Prostate gland (tissue), 2 donors: ENCODE data around the gene GMPS. TPM values are rescaled to one million over a fixed set of nuclear protein-coding genes. Genes with fewer than 3 reads are reported as not detected.

ENCODE experiments used
- DNase-seq: peaks from one replicate; pipeline ENCODE4 v3.0.0-alpha.2; 2019; ENCODE audit warnings: low spot score
- H3K27ac ChIP-seq, 2 donors: fragments of 200-600 bp; sonication (generic); 2 replicates each; pipeline ENCODE4 v1.5.1; 2017 to 2019
- H3K27me3 ChIP-seq: fragments of 200-600 bp; sonication (generic); replicated peaks from 2 replicates; pipeline ENCODE4 v1.5.1; 2019; ENCODE audit not compliant: insufficient read depth
- H3K36me3 ChIP-seq, 2 donors: fragments of 200-600 bp; sonication (generic); 1 replicate in 1 of 2; 2 replicates in 1 of 2; pipeline versions ENCODE4 v1.5.1 to v1.8.1; 2017 to 2019
- H3K4me1 ChIP-seq: fragments of 200-600 bp; sonication (generic); replicated peaks from 2 replicates; pipeline ENCODE4 v1.5.1; 2019
- H3K4me3 ChIP-seq, 2 donors: fragments of 200-600 bp; sonication (generic); 2 replicates each; pipeline ENCODE4 v1.5.1; 2017 to 2019
- H3K9me3 ChIP-seq: fragments of 200-600 bp; sonication (generic); 2 replicates; pipeline ENCODE4 v1.5.1; 2017
- CTCF ChIP-seq, 4 experiments: fragments of 200-600 bp in 2 of 4; fragments of 450-650 bp in 2 of 4; sonication (generic) in 2 of 4; IDR thresholded peaks; 1 replicate in 3 of 4; 2 replicates in 1 of 4; pipeline ENCODE4 v1.5.1; 2016 to 2019; ENCODE audit warnings: antibody characterized with exemption in 4 of 4, mild to moderate bottlenecking in 2 of 4, moderate library complexity in 2 of 4
- POLR2A ChIP-seq: fragments of 450-650 bp; IDR thresholded peaks from one replicate; pipeline ENCODE4 v1.6.1; 2016; ENCODE audit warnings: antibody characterized with exemption, mild to moderate bottlenecking
- POLR2AphosphoS5 ChIP-seq: sonication (generic); formaldehyde crosslinking; IDR thresholded peaks from one replicate; pipeline ENCODE4 v1.6.1; 2017; ENCODE audit warnings: antibody characterized with exemption
- WGBS: methylation state at CpG from one replicate; pipeline ENCODE4 v1.1.5; 2018; 5-methylcytosine and 5-hydroxymethylcytosine counted together
- intact Hi-C: fragments of 100-400 bp; cut with DNase I; formaldehyde crosslinking; loops from one replicate; pipeline ENCODE4 v1.14.2; 2022
- total RNA-seq, 2 donors: library from RNA; depleted of rRNA; stranded (reverse); fragments of >200 nt; gene quantifications; one replicate each; pipeline ENCODE4 v1.1.0, GENCODE V29; 2016

Gene GMPS
- total RNA-seq, 2 donors from 2014 or later: 24.7 to 51.0 TPM

DNA sequence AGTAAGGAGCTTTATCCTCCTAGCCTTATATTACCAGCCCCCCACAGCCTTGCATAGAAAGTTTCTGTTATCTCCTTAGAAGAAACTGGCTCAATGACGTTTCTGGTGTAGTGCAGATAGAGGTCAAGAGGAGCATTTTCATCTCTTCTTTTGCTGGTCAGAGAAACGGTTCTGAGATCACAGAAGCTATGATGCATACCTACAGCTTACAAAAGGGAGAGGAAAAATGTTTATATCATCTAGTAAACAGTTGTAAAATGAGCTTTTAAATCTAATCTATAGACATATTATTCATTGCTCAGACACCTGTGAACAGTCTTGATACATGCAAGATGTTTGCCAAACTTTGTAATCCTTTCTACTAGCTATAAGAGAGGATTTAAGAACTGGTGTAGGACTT lies 68.0 kb downstream of the GMPS start:
- no peaks in the 10 kb centered on the region for H3K9me3 ChIP-seq
- no peak overlapping the region for H3K27ac ChIP-seq
- intact Hi-C loops: no loop called here
- no peak for DNase-seq
- H3K36me3 ChIP-seq: no peaks in the 10 kb centered on the region
- H3K4me1 ChIP-seq: no peaks in the 10 kb centered on the region
- H3K4me3 ChIP-seq: no peak overlapping the region
- TF ChIP-seq POLR2A (no peak), CTCF (IDR thresholded peaks at IDR 0.05) (no peak), POLR2AphosphoS5 (no peak)
- H3K27me3 ChIP-seq: no peaks in the 10 kb centered on the region
- 38% methylated on average over 2 of the region's 2 CpGs for WGBS

- Histone ChIP-seq H3K4me3 (no peak overlapping the region), H3K9me3 (no peaks in the 10 kb centered on the region), H3K36me3 (no peaks in the 10 kb centered on the region), H3K27ac (no peak overlapping the region), H3K27me3 (no peaks in the 10 kb centered on the region), H3K4me1 (no peaks in the 10 kb centered on the region)
- no peak for TF ChIP-seq POLR2A
- no peak for TF ChIP-seq POLR2AphosphoS5
- no peak for TF ChIP-seq CTCF (IDR thresholded peaks at IDR 0.05)
- DNase-seq: no peak
- intact Hi-C loops: no loop called here
- 96% methylated on average over 5 of the region's 5 CpGs for WGBS
Observed at GRCh38 chr3:155941354-155941753, 70.9 kb downstream of the GMPS start.

DNA sequence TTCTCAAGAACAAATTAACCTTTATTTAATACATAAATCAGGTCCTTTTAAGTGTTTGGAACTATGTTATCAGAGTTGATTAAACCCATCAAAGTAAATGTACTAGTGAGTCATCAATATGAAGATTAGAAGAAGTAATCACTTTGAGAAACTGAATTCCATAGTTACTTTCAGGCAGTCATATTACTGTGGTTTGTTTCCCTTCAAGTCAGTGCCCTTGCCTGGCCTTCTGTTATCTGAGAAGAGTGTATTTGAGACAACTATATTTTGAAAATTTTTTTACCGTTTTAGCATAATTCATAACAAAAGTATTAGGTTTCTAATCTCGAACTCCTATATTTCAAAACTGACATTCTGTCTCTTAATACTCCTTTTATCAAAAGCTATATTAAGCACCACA lies 73.6 kb downstream of the GMPS start:
- Histone ChIP-seq H3K27me3 (no peaks in the 10 kb centered on the region), H3K4me3 (no peak overlapping the region), H3K9me3 (no peaks in the 10 kb centered on the region), H3K27ac (no peak overlapping the region), H3K36me3 (no peaks in the 10 kb centered on the region), H3K4me1 (no peaks in the 10 kb centered on the region)
- DNase-seq: no peak
- no peak for TF ChIP-seq POLR2A
- no peak for TF ChIP-seq CTCF (IDR thresholded peaks at IDR 0.05)
- TF ChIP-seq POLR2AphosphoS5: no peak
- intact Hi-C loops: no loop called here
- 80% methylated on average over 2 of the region's 2 CpGs for WGBS

DNA sequence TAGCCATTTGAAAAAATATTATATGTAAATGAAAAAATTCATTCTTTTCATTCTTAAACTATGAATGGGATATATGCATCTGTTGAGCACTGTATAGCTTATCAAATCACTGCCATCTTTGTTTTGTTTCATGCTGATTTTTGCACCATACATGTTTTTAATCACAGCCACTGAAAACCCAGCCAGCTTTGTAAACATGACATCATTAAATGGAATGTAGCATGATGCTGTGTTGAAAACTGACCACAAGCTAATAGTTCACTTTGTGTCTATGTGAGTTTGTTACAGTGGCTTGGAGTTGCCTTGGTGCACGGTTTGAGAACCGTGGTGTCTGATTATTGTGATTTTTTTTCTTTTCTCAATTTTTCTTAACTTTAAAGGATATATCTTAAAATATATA lies 75.7 kb downstream of the GMPS start:
- TF ChIP-seq POLR2AphosphoS5: no peak
- TF ChIP-seq CTCF (IDR thresholded peaks at IDR 0.05): no peak
- no peak for TF ChIP-seq POLR2A
- intact Hi-C loops: no loop called here
- H3K9me3 ChIP-seq: no peaks in the 10 kb centered on the region
- H3K4me3 ChIP-seq: no peak overlapping the region
- H3K27me3 ChIP-seq: no peaks in the 10 kb centered on the region
- DNase-seq: no peak
- no peaks in the 10 kb centered on the region for H3K36me3 ChIP-seq
- WGBS: 95% methylated on average over 2 of the region's 2 CpGs
- no peak overlapping the region for H3K27ac ChIP-seq
- no peaks in the 10 kb centered on the region for H3K4me1 ChIP-seq

- Histone ChIP-seq H3K36me3 (no peaks in the 10 kb centered on the region), H3K9me3 (no peaks in the 10 kb centered on the region), H3K27me3 (no peaks in the 10 kb centered on the region), H3K4me3 (no peak overlapping the region), H3K27ac (no peak overlapping the region), H3K4me1 (no peaks in the 10 kb centered on the region)
- no peak for DNase-seq
- WGBS: 77% methylated on average over 4 of the region's 4 CpGs
- TF ChIP-seq POLR2A (no peak), POLR2AphosphoS5 (no peak), CTCF (IDR thresholded peaks at IDR 0.05) (no peak)
- intact Hi-C loops: no loop called here
Observed at GRCh38 chr3:155948476-155948875, 78.0 kb downstream of the GMPS start.
